CD14-positive monocyte (primary cell): ENCODE data around the gene ACKR2. TPM values are rescaled to one million over a fixed set of nuclear protein-coding genes. Genes with fewer than 3 reads are reported as not detected.

Source experiments
- DNase-seq, 3 donors: peaks; one replicate each; pipeline ENCODE4 v3.0.0-alpha.2; 2011 to 2022
- H2AFZ ChIP-seq: 2 replicates; pipeline ENCODE4 v1.6.0; 2012; ENCODE audit warnings: mild to moderate bottlenecking, low read depth, low read length, inconsistent platforms; ENCODE audit not compliant: insufficient read depth, poor library complexity, severe bottlenecking
- H3K27ac ChIP-seq, 2 donors: 1 replicate in 1 of 2; 2 replicates in 1 of 2; pipeline ENCODE4 v1.5.1; 2012 to 2013; ENCODE audit warnings: low read length in 2 of 2, control low read depth in 1 of 2, inconsistent platforms in 1 of 2, low read depth in 1 of 2, mild to moderate bottlenecking in 1 of 2
- H3K27me3 ChIP-seq, 2 donors: one replicate each; pipeline versions ENCODE4 v1.6.0 to v1.6.1; 2011 to 2013; ENCODE audit warnings: low read length in 2 of 2; ENCODE audit not compliant: control insufficient read depth in 2 of 2, insufficient read depth in 2 of 2
- H3K36me3 ChIP-seq, 2 donors: replicated peaks in 1 of 2; 1 replicate in 1 of 2; 2 replicates in 1 of 2; pipeline versions ENCODE4 v1.5.1 to v1.6.1; 2012 to 2013; ENCODE audit warnings: low read length in 2 of 2, control low read depth in 1 of 2, inconsistent platforms in 1 of 2, mild to moderate bottlenecking in 1 of 2; ENCODE audit not compliant: insufficient read depth in 2 of 2, control insufficient read depth in 1 of 2
- H3K4me1 ChIP-seq, 2 donors: 1 replicate in 1 of 2; 2 replicates in 1 of 2; pipeline versions ENCODE4 v1.5.1 to v1.6.1; 2012 to 2013; ENCODE audit warnings: low read length in 2 of 2, control low read depth in 1 of 2, inconsistent platforms in 1 of 2, mild to moderate bottlenecking in 1 of 2, moderate library complexity in 1 of 2; ENCODE audit not compliant: insufficient read depth in 2 of 2, control insufficient read depth in 1 of 2
- H3K4me2 ChIP-seq: replicated peaks from 2 replicates; pipeline ENCODE3; 2012; ENCODE audit warnings: low read length, moderate library complexity, mild to moderate bottlenecking; ENCODE audit not compliant: poor library complexity, severe bottlenecking; ENCODE audit errors: extremely low read depth
- H3K4me3 ChIP-seq, 3 experiments: fragments of 200-600 bp in 1 of 3; sonication (generic) in 1 of 3; replicated peaks in 1 of 3; 1 replicate in 2 of 3; 2 replicates in 1 of 3; pipeline ENCODE4 v1.5.1; 2011 to 2013; ENCODE audit warnings: low read length in 3 of 3, mild to moderate bottlenecking in 3 of 3, control low read depth in 2 of 3, low read depth in 2 of 3, inconsistent platforms in 1 of 3, moderate library complexity in 1 of 3
- H3K79me2 ChIP-seq: 2 replicates; pipeline ENCODE4 v1.6.0; 2012; ENCODE audit warnings: mild to moderate bottlenecking, control low read depth, inconsistent platforms, low read length, moderate library complexity; ENCODE audit not compliant: insufficient read depth
- H3K9ac ChIP-seq: 2 replicates; pipeline ENCODE4 v1.6.0; 2017; ENCODE audit warnings: low read length, mild to moderate bottlenecking; ENCODE audit not compliant: insufficient read depth, poor library complexity, severe bottlenecking
- H3K9me3 ChIP-seq, 2 donors: replicated peaks in 1 of 2; 1 replicate in 1 of 2; 2 replicates in 1 of 2; pipeline versions ENCODE4 v1.5.1 to v1.6.1; 2012 to 2013; ENCODE audit warnings: low read length in 2 of 2, control low read depth in 1 of 2; ENCODE audit not compliant: control insufficient read depth in 1 of 2, insufficient read depth in 1 of 2
- H4K20me1 ChIP-seq: 2 replicates; pipeline ENCODE4 v1.6.0; 2012; ENCODE audit warnings: mild to moderate bottlenecking, low read length, control low read depth, moderate library complexity; ENCODE audit not compliant: insufficient read depth
- H3K27ac Mint-ChIP-seq, 7 donors: one replicate each; pipeline ENCODE4 v1.8.0; 2020; ENCODE audit warnings: mild to moderate bottlenecking in 7 of 7, mixed read lengths in 7 of 7, moderate library complexity in 6 of 7, inconsistent platforms in 2 of 7
- H3K27me3 Mint-ChIP-seq, 3 donors: one replicate each; pipeline ENCODE4 v1.8.0; 2021 to 2022; ENCODE audit warnings: low read depth in 3 of 3, mild to moderate bottlenecking in 3 of 3, mixed read lengths in 3 of 3, moderate library complexity in 3 of 3, inconsistent platforms in 1 of 3
- H3K36me3 Mint-ChIP-seq, 2 donors: one replicate each; pipeline ENCODE4 v1.8.0; 2020; ENCODE audit warnings: mixed read lengths in 2 of 2, inconsistent platforms in 1 of 2, mild to moderate bottlenecking in 1 of 2
- H3K4me1 Mint-ChIP-seq: one replicate; pipeline ENCODE4 v1.8.0; 2020; ENCODE audit warnings: mild to moderate bottlenecking, mixed read lengths
- H3K4me3 Mint-ChIP-seq, 2 donors: one replicate each; pipeline ENCODE4 v1.8.0; 2020; ENCODE audit warnings: mild to moderate bottlenecking in 2 of 2, mixed read lengths in 2 of 2, moderate library complexity in 1 of 2
- H3K9me3 Mint-ChIP-seq, 7 donors: one replicate each; pipeline ENCODE4 v1.8.0; 2020 to 2022; ENCODE audit warnings: mixed read lengths in 7 of 7, mild to moderate bottlenecking in 6 of 7, moderate library complexity in 6 of 7, inconsistent platforms in 2 of 7
- CTCF ChIP-seq: fragments of 200-600 bp; IDR thresholded peaks from one replicate; pipeline ENCODE4 v1.8.0; 2022; ENCODE audit warnings: antibody characterized with exemption, mild to moderate bottlenecking
- WGBS: methylation state at CpG from one replicate; pipeline ENCODE4 v1.1.5; 2013; ENCODE audit warnings: missing lambda C conversion rate; ENCODE audit not compliant: insufficient coverage; 5-methylcytosine and 5-hydroxymethylcytosine counted together
- intact Hi-C, 2 donors: fragments of 100-400 bp; cut with micrococcal nuclease; formaldehyde crosslinking; loops; one replicate each; pipeline versions ENCODE4 v1.15.0 to v1.15.1; 2023
- polyA plus RNA-seq, 3 donors: library from polyadenylated mRNA; depleted of rRNA in 1 of 3; unstranded in 2 of 3; stranded (reverse) in 1 of 3; fragments of 300-500 nt in 2 of 3; fragments of >200 nt in 1 of 3; fragmentation: Illumina TruSeq in 2 of 3; gene quantifications; 1 replicate in 2 of 3; 2 replicates in 1 of 3; pipeline ENCODE4 v1.2.3, GENCODE V29; 2012 to 2021

ACKR2 gene
- polyA plus RNA-seq, 3 donors: 0.49 TPM; not detected in 2

GRCh38 chr3:42763021-42763420, 46.2 kb upstream of the ACKR2 start:
- Histone ChIP-seq H3K9ac (peak overlapping the region; percentile 20), H3K36me3 (no peaks in the 10 kb centered on the region), H3K27me3 (no peaks in the 10 kb centered on the region), H3K4me2 (peak overlapping the region; percentile 57), H3K79me2 (no peaks in the 10 kb centered on the region), H2AFZ (peak overlapping the region; percentile 17), H4K20me1 (no peaks in the 10 kb centered on the region), H3K4me3 (peak overlapping the region in 1 of 3 experiments; percentile 49), H3K27ac (peak overlapping the region; percentile 74 to 87), H3K9me3 (no peaks in the 10 kb centered on the region), H3K4me1 (peaks cover 67 to 75% of the 10 kb centered on the region in 2 donors)
- Mint-ChIP-seq H3K27ac (peak overlapping the region; percentile 96 to 99 (median 98)), H3K9me3 (peaks cover 0 to 6% (median 0%) of the 10 kb centered on the region in 7 donors), H3K4me3 (no peak overlapping the region), H3K27me3 (peaks cover 0 to 2% (median 0%) of the 10 kb centered on the region in 3 donors), H3K36me3 (peaks cover 0 to 6% of the 10 kb centered on the region in 2 donors), H3K4me1 (peaks cover 73% of the 10 kb centered on the region)
- peak in 1 of 3 donors; percentile 36 for DNase-seq
- 14% methylated on average over 1 of the region's 2 CpGs for WGBS
- TF ChIP-seq CTCF: no peak
- intact Hi-C loops: loop anchor here in 1 of 2 donors (1.0 to 10.0 kb wide), 2 partner anchors 9 to 158 kb away; partner anchors contain the start of gene NKTR

DNA sequence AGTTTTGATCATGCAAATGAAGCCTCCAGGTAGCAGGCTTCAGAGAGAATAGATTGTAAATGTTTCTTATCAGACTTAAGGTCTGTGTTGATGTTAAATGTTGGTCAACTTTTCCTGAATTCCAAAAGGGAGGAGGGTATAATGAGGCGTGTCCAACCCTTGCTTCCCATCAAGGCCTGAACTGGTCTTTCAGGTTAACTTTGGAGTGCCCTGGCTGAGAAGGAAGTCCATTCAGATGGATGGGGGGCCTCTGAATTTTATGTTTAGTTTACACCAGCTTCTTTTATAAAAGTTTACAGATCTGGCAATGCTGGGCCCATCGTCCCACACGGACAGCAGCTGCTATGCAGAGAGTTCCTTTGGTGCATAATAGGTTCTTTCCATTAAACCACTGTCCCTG, 45.1 kb upstream of the ACKR2 start:
- intact Hi-C loops: loop anchor here in 1 of 2 donors (10.0 kb wide), 1 partner anchor 159 kb away; the partner anchor contains the start of gene NKTR
- peak overlapping the region in 1 of 3 experiments; percentile 35 for H3K4me3 ChIP-seq
- H3K9ac ChIP-seq: no peak overlapping the region
- Mint-ChIP-seq H3K9me3 (peaks cover 0 to 6% (median 0%) of the 10 kb centered on the region in 7 donors), H3K4me3 (no peak overlapping the region), H3K36me3 (peaks cover 0 to 6% of the 10 kb centered on the region in 2 donors), H3K27me3 (peaks cover 0 to 2% (median 0%) of the 10 kb centered on the region in 3 donors), H3K4me1 (peaks cover 71% of the 10 kb centered on the region), H3K27ac (peak overlapping the region; percentile 85 to 99 (median 92))
- no peaks in the 10 kb centered on the region for H3K9me3 ChIP-seq
- H3K4me1 ChIP-seq: peaks cover 67 to 75% of the 10 kb centered on the region in 2 donors
- WGBS: 94% methylated on average over 2 of the region's 3 CpGs
- no peak for TF ChIP-seq CTCF
- no peak for DNase-seq
- H3K79me2 ChIP-seq: no peaks in the 10 kb centered on the region
- H3K27ac ChIP-seq: peak overlapping the region; percentile 80 to 87
- no peaks in the 10 kb centered on the region for H4K20me1 ChIP-seq
- H3K4me2 ChIP-seq: no peak overlapping the region
- H3K27me3 ChIP-seq: no peaks in the 10 kb centered on the region
- no peak overlapping the region for H2AFZ ChIP-seq
- no peaks in the 10 kb centered on the region for H3K36me3 ChIP-seq
